ENCODE data around the gene C19orf25. TPM values are rescaled to one million over a fixed set of nuclear protein-coding genes. Genes with fewer than 3 reads are reported as not detected.

C19orf25 gene
- total and polyA plus RNA-seq, 2 donors (not counting 1 experiment from before 2014, with no cell fraction given), result 11.2 to 24.8 TPM

GRCh38 chr19:1511318-1512317 lies 32.6 kb upstream of the C19orf25 start:
- Histone ChIP-seq H3K79me2 (ENCODE audit: control insufficient read depth, insufficient read depth, low read length) (no peaks in the 10 kb centered on the region), H2AFZ (ENCODE audit: low read length) (no peak overlapping the region)
- DNase-seq (ENCODE audit: low read depth in 2 of 2), result no peak

DNA sequence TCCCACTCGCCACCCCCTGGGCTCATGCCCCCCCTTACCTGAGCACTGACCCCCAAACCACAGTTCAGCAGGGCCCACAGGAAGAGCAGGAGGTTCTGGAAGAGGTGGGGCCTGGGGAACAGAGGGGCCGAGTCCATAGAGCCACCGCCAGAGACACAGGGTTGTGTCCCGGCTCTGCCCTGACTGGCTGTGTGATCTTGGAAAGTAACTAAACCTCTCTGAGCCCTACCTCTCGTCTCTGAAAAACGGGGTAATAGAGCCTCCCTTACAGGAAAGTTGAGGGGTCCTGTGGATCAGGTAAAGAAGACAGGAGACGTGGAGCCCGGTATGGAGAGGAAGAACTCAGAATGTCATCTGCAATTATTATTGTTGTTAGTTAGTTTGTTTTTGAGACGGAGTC lies 31.8 kb upstream of the C19orf25 start:
- no peaks in the 10 kb centered on the region for H3K27me3 ChIP-seq (ENCODE audit: control insufficient read depth, insufficient read depth, low read length)
- H3K4me3 ChIP-seq (replicated peaks in 1 of 4; ENCODE audit: control extremely low read depth in 1 of 4, insufficient read depth in 1 of 4, low read depth in 3 of 4, low read length in 4 of 4), result no peak overlapping the region
- H3K9me3 ChIP-seq (ENCODE audit: control insufficient read depth, insufficient read depth, low read depth, low read length), result no peaks in the 10 kb centered on the region
- H3K79me2 ChIP-seq (ENCODE audit: control insufficient read depth, insufficient read depth, low read length), result no peaks in the 10 kb centered on the region
- no peak overlapping the region for H2AFZ ChIP-seq (ENCODE audit: low read length)
- no peak overlapping the region for H3K4me2 ChIP-seq (ENCODE audit: extremely low read depth, insufficient read depth, low read length)
- H3K9ac ChIP-seq (ENCODE audit: insufficient read depth, low read length), result no peak overlapping the region
- TF ChIP-seq, protein P1, sequence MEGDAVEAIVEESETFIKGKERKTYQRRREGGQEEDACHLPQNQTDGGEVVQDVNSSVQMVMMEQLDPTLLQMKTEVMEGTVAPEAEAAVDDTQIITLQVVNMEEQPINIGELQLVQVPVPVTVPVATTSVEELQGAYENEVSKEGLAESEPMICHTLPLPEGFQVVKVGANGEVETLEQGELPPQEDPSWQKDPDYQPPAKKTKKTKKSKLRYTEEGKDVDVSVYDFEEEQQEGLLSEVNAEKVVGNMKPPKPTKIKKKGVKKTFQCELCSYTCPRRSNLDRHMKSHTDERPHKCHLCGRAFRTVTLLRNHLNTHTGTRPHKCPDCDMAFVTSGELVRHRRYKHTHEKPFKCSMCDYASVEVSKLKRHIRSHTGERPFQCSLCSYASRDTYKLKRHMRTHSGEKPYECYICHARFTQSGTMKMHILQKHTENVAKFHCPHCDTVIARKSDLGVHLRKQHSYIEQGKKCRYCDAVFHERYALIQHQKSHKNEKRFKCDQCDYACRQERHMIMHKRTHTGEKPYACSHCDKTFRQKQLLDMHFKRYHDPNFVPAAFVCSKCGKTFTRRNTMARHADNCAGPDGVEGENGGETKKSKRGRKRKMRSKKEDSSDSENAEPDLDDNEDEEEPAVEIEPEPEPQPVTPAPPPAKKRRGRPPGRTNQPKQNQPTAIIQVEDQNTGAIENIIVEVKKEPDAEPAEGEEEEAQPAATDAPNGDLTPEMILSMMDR (conservative IDR thresholded peaks at IDR 0.05 in 1 of 2, IDR thresholded peaks at IDR 0.05 in 1 of 2; ENCODE audit: low read depth in 1 of 2, low read length in 2 of 2), result no peak
- no peak for TF ChIP-seq EZH2 (IDR thresholded peaks at IDR 0.05; ENCODE audit: low read length, missing control alignments)
- no peaks in the 10 kb centered on the region for H3K4me1 ChIP-seq (ENCODE audit: control insufficient read depth, extremely low read depth, insufficient read depth, low read length)
- H3K36me3 ChIP-seq (ENCODE audit: control insufficient read depth, insufficient read depth, low read length), result no peaks in the 10 kb centered on the region
- H4K20me1 ChIP-seq (ENCODE audit: control insufficient read depth, extremely low read depth, insufficient read depth, low read length), result no peaks in the 10 kb centered on the region
- H3K27ac ChIP-seq (ENCODE audit: insufficient read depth, low read length), result no peak overlapping the region
- DNase-seq (ENCODE audit: low read depth in 2 of 2), result no peak

More at GRCh38 chr19:1511318-1512317, 32.6 kb upstream of the C19orf25 start:
- H3K9ac ChIP-seq (ENCODE audit: insufficient read depth, low read length), result no peak overlapping the region
- H3K9me3 ChIP-seq (ENCODE audit: control insufficient read depth, insufficient read depth, low read depth, low read length), result no peaks in the 10 kb centered on the region
- TF ChIP-seq, protein P1 (conservative IDR thresholded peaks at IDR 0.05 in 1 of 2, IDR thresholded peaks at IDR 0.05 in 1 of 2; ENCODE audit: low read depth in 1 of 2, low read length in 2 of 2), result no peak
- no peak for TF ChIP-seq EZH2 (IDR thresholded peaks at IDR 0.05; ENCODE audit: low read length, missing control alignments)
- peak overlapping the region in 3 of 4 experiments; percentile 2 to 67 (median 12) for H3K4me3 ChIP-seq (replicated peaks in 1 of 4; ENCODE audit: control extremely low read depth in 1 of 4, insufficient read depth in 1 of 4, low read depth in 3 of 4, low read length in 4 of 4)
- no peaks in the 10 kb centered on the region for H3K27me3 ChIP-seq (ENCODE audit: control insufficient read depth, insufficient read depth, low read length)
- no peaks in the 10 kb centered on the region for H3K4me1 ChIP-seq (ENCODE audit: control insufficient read depth, extremely low read depth, insufficient read depth, low read length)
- H4K20me1 ChIP-seq (ENCODE audit: control insufficient read depth, extremely low read depth, insufficient read depth, low read length), result no peaks in the 10 kb centered on the region
- H3K4me2 ChIP-seq (ENCODE audit: extremely low read depth, insufficient read depth, low read length), result no peak overlapping the region
- H3K27ac ChIP-seq (ENCODE audit: insufficient read depth, low read length), result no peak overlapping the region
- no peaks in the 10 kb centered on the region for H3K36me3 ChIP-seq (ENCODE audit: control insufficient read depth, insufficient read depth, low read length)

DNA sequence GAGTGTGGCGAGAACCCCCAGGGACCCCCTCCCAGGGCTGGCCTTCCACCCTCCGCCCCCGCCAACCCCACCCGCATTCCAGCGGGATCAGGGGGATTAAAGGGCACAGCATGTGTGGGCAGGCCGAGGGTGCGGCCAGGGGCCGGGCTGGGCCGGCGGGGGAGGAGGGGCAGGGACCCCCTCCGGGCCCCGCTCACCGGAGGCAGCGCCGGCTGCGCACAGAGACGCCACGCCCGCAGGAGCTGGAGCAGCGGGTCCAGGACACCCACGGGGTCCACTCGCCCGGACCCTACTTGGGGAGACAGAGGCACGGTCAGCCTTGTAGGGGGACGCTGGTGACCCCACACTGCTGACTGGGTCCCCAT lies 31.4 kb upstream of the C19orf25 start:
- no peak overlapping the region for H3K27ac ChIP-seq (ENCODE audit: insufficient read depth, low read length)
- no peaks in the 10 kb centered on the region for H3K36me3 ChIP-seq (ENCODE audit: control insufficient read depth, insufficient read depth, low read length)
- H4K20me1 ChIP-seq (ENCODE audit: control insufficient read depth, extremely low read depth, insufficient read depth, low read length), result no peaks in the 10 kb centered on the region
- H3K4me2 ChIP-seq (ENCODE audit: extremely low read depth, insufficient read depth, low read length), result no peak overlapping the region
- no peaks in the 10 kb centered on the region for H3K27me3 ChIP-seq (ENCODE audit: control insufficient read depth, insufficient read depth, low read length)
- H3K4me1 ChIP-seq (ENCODE audit: control insufficient read depth, extremely low read depth, insufficient read depth, low read length), result no peaks in the 10 kb centered on the region
- no peak for TF ChIP-seq EZH2 (IDR thresholded peaks at IDR 0.05; ENCODE audit: low read length, missing control alignments)
- TF ChIP-seq, protein P1 (conservative IDR thresholded peaks at IDR 0.05 in 1 of 2, IDR thresholded peaks at IDR 0.05 in 1 of 2; ENCODE audit: low read depth in 1 of 2, low read length in 2 of 2), result no peak
- H3K9ac ChIP-seq (ENCODE audit: insufficient read depth, low read length), result no peak overlapping the region
- no peak overlapping the region for H3K4me3 ChIP-seq (replicated peaks in 1 of 4; ENCODE audit: control extremely low read depth in 1 of 4, insufficient read depth in 1 of 4, low read depth in 3 of 4, low read length in 4 of 4)
- no peaks in the 10 kb centered on the region for H3K79me2 ChIP-seq (ENCODE audit: control insufficient read depth, insufficient read depth, low read length)
- H2AFZ ChIP-seq (ENCODE audit: low read length), result no peak overlapping the region
- no peak for DNase-seq (ENCODE audit: low read depth in 2 of 2)
- no peaks in the 10 kb centered on the region for H3K9me3 ChIP-seq (ENCODE audit: control insufficient read depth, insufficient read depth, low read depth, low read length)
